Prostate gland (tissue), 2 donors: ENCODE results near the gene TNRC6B. TPM values are rescaled to one million over a fixed set of nuclear protein-coding genes. Genes with fewer than 3 reads are reported as not detected.

Source experiments
- DNase-seq: peaks from one replicate; pipeline ENCODE4 v3.0.0-alpha.2; 2019; ENCODE audit warnings: low spot score
- H3K27ac ChIP-seq, 2 donors: fragments of 200-600 bp; sonication (generic); 2 replicates each; pipeline ENCODE4 v1.5.1; 2017 to 2019
- H3K27me3 ChIP-seq: fragments of 200-600 bp; sonication (generic); replicated peaks from 2 replicates; pipeline ENCODE4 v1.5.1; 2019; ENCODE audit not compliant: insufficient read depth
- H3K36me3 ChIP-seq, 2 donors: fragments of 200-600 bp; sonication (generic); 1 replicate in 1 of 2; 2 replicates in 1 of 2; pipeline versions ENCODE4 v1.5.1 to v1.8.1; 2017 to 2019
- H3K4me1 ChIP-seq: fragments of 200-600 bp; sonication (generic); replicated peaks from 2 replicates; pipeline ENCODE4 v1.5.1; 2019
- H3K4me3 ChIP-seq, 2 donors: fragments of 200-600 bp; sonication (generic); 2 replicates each; pipeline ENCODE4 v1.5.1; 2017 to 2019
- H3K9me3 ChIP-seq: fragments of 200-600 bp; sonication (generic); 2 replicates; pipeline ENCODE4 v1.5.1; 2017
- CTCF ChIP-seq, 4 experiments: fragments of 200-600 bp in 2 of 4; fragments of 450-650 bp in 2 of 4; sonication (generic) in 2 of 4; IDR thresholded peaks; 1 replicate in 3 of 4; 2 replicates in 1 of 4; pipeline ENCODE4 v1.5.1; 2016 to 2019; ENCODE audit warnings: antibody characterized with exemption in 4 of 4, mild to moderate bottlenecking in 2 of 4, moderate library complexity in 2 of 4
- POLR2A ChIP-seq: fragments of 450-650 bp; IDR thresholded peaks from one replicate; pipeline ENCODE4 v1.6.1; 2016; ENCODE audit warnings: antibody characterized with exemption, mild to moderate bottlenecking
- POLR2AphosphoS5 ChIP-seq: sonication (generic); formaldehyde crosslinking; IDR thresholded peaks from one replicate; pipeline ENCODE4 v1.6.1; 2017; ENCODE audit warnings: antibody characterized with exemption
- WGBS: methylation state at CpG from one replicate; pipeline ENCODE4 v1.1.5; 2018; 5-methylcytosine and 5-hydroxymethylcytosine counted together
- intact Hi-C: fragments of 100-400 bp; cut with DNase I; formaldehyde crosslinking; loops from one replicate; pipeline ENCODE4 v1.14.2; 2022
- total RNA-seq, 2 donors: library from RNA; depleted of rRNA; stranded (reverse); fragments of >200 nt; gene quantifications; one replicate each; pipeline ENCODE4 v1.1.0, GENCODE V29; 2016

TNRC6B gene
- total RNA-seq, 2 donors from 2014 or later = 43.8 to 118 TPM

GRCh38 chr22:40347300-40347699 is 169.6 kb downstream of the TNRC6B start:
- peaks cover 4% of the 10 kb centered on the region for H3K4me1 ChIP-seq
- H3K4me3 ChIP-seq = peak overlapping the region; percentile 67 to 88
- intact Hi-C loops = loop anchor here (1.0 to 10.0 kb wide), 5 partner anchors 70 to 812 kb away; partner anchors contain the start of genes RPS19BP1 and TNRC6B
- TF ChIP-seq POLR2AphosphoS5 = no peak
- no peak for TF ChIP-seq POLR2A
- no peak for TF ChIP-seq CTCF (IDR thresholded peaks at IDR 0.05)
- no peaks in the 10 kb centered on the region for H3K9me3 ChIP-seq
- whole genome bisulfite sequencing = 15% methylated on average over 10 of the region's 10 CpGs
- peak overlapping the region; percentile 82 to 87 for H3K27ac ChIP-seq
- H3K36me3 ChIP-seq = peaks cover 0 to 5% of the 10 kb centered on the region in 2 donors
- H3K27me3 ChIP-seq = no peaks in the 10 kb centered on the region
- DNase-seq = no peak

- no peak overlapping the region for H3K27ac ChIP-seq
- no peak for TF ChIP-seq POLR2AphosphoS5
- TF ChIP-seq CTCF (IDR thresholded peaks at IDR 0.05) = peak; percentile 38 to 75 (median 70)
- TF ChIP-seq POLR2A = no peak
- no peak overlapping the region for H3K4me3 ChIP-seq
- 70% methylated on average over 10 of the region's 10 CpGs for WGBS
- H3K9me3 ChIP-seq = no peaks in the 10 kb centered on the region
- peak; percentile 69 for DNase-seq
- peaks cover 0 to 5% of the 10 kb centered on the region in 2 donors for H3K36me3 ChIP-seq
- peaks cover 4% of the 10 kb centered on the region for H3K4me1 ChIP-seq
- intact Hi-C loops = loop anchor here (5.0 to 10.0 kb wide), 4 partner anchors 71 to 813 kb away; partner anchors contain the start of genes RPS19BP1 and TNRC6B
- H3K27me3 ChIP-seq = no peaks in the 10 kb centered on the region
These were observed 170.4 kb downstream of the TNRC6B start for GRCh38 chr22:40348025-40348658.

GRCh38 chr22:40352763-40353162 is 175.0 kb downstream of the TNRC6B start:
- no peak for DNase-seq
- no peak for TF ChIP-seq POLR2A
- TF ChIP-seq CTCF (IDR thresholded peaks at IDR 0.05) = no peak
- no peak for TF ChIP-seq POLR2AphosphoS5
- no peak overlapping the region for H3K4me3 ChIP-seq
- intact Hi-C loops = no loop called here
- no peaks in the 10 kb centered on the region for H3K9me3 ChIP-seq
- no peaks in the 10 kb centered on the region for H3K4me1 ChIP-seq
- 86% methylated on average over 3 of the region's 3 CpGs for WGBS
- no peaks in the 10 kb centered on the region for H3K27me3 ChIP-seq
- no peak overlapping the region for H3K27ac ChIP-seq
- H3K36me3 ChIP-seq = peaks cover 0 to 5% of the 10 kb centered on the region in 2 donors

GRCh38 chr22:40361100-40361499 is 183.4 kb downstream of the TNRC6B start:
- no peak for DNase-seq
- intact Hi-C loops = no loop called here
- Histone ChIP-seq H3K27me3 (no peaks in the 10 kb centered on the region), H3K36me3 (peaks cover 21 to 30% of the 10 kb centered on the region in 2 donors), H3K4me1 (no peaks in the 10 kb centered on the region), H3K4me3 (no peak overlapping the region), H3K27ac (no peak overlapping the region), H3K9me3 (no peaks in the 10 kb centered on the region)
- WGBS = 97% methylated on average over 5 of the region's 5 CpGs
- no peak for TF ChIP-seq POLR2AphosphoS5
- TF ChIP-seq CTCF (IDR thresholded peaks at IDR 0.05) = no peak
- TF ChIP-seq POLR2A = no peak

GRCh38 chr22:40363059-40363458 is 185.3 kb downstream of the TNRC6B start:
- no peak for DNase-seq
- Histone ChIP-seq H3K27me3 (no peaks in the 10 kb centered on the region), H3K36me3 (peaks cover 21 to 30% of the 10 kb centered on the region in 2 donors), H3K27ac (no peak overlapping the region), H3K4me1 (no peaks in the 10 kb centered on the region), H3K9me3 (no peaks in the 10 kb centered on the region), H3K4me3 (no peak overlapping the region)
- no peak for TF ChIP-seq POLR2A
- no peak for TF ChIP-seq CTCF (IDR thresholded peaks at IDR 0.05)
- TF ChIP-seq POLR2AphosphoS5 = no peak
- 88% methylated on average over 3 of the region's 3 CpGs for WGBS
- intact Hi-C loops = no loop called here
